Measurements from ENCODE around the gene HOXD10. TPM values are rescaled to one million over a fixed set of nuclear protein-coding genes. Genes with fewer than 3 reads are reported as not detected.

Gene HOXD10
- total and polyA plus RNA-seq, 4 donors: 0.05 to 0.54 TPM; not detected in 2

- Histone ChIP-seq H3K4me3 (no peak overlapping the region), H3K9me3 (ENCODE audit: control insufficient read depth in 4 of 4, insufficient read depth in 3 of 4, low read length in 3 of 4) (peaks cover 0 to 7% (median 0%) of the 10 kb centered on the region in 4 donors), H3K27me3 (ENCODE audit: control insufficient read depth in 3 of 3, insufficient read depth in 3 of 3, low read length in 2 of 3) (peaks cover 23 to 85% (median 84%) of the 10 kb centered on the region in 3 donors), H3K36me3 (ENCODE audit: control insufficient read depth in 4 of 4, insufficient read depth in 4 of 4, low read length in 4 of 4) (no peaks in the 10 kb centered on the region), H3K4me1 (ENCODE audit: control insufficient read depth in 5 of 5, insufficient read depth in 5 of 5, low read length in 5 of 5) (peaks cover 0 to 15% (median 8%) of the 10 kb centered on the region in 5 donors), H3K9ac (ENCODE audit: insufficient read depth in 1 of 2, low read length in 2 of 2) (no peak overlapping the region), H3K27ac (ENCODE audit: low read depth in 1 of 2, low read length in 1 of 2) (no peak overlapping the region)
- TF ChIP-seq, protein P1, sequence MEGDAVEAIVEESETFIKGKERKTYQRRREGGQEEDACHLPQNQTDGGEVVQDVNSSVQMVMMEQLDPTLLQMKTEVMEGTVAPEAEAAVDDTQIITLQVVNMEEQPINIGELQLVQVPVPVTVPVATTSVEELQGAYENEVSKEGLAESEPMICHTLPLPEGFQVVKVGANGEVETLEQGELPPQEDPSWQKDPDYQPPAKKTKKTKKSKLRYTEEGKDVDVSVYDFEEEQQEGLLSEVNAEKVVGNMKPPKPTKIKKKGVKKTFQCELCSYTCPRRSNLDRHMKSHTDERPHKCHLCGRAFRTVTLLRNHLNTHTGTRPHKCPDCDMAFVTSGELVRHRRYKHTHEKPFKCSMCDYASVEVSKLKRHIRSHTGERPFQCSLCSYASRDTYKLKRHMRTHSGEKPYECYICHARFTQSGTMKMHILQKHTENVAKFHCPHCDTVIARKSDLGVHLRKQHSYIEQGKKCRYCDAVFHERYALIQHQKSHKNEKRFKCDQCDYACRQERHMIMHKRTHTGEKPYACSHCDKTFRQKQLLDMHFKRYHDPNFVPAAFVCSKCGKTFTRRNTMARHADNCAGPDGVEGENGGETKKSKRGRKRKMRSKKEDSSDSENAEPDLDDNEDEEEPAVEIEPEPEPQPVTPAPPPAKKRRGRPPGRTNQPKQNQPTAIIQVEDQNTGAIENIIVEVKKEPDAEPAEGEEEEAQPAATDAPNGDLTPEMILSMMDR (IDR thresholded peaks at IDR 0.05; ENCODE audit: control extremely low read depth, extremely low read depth): no peak
- WGBS, 2 donors: 19 to 22% methylated on average over 4 of the region's 4 CpGs
- no peak for ATAC-seq (ENCODE audit: insufficient read depth, low FRiP score)
- no peak for DNase-seq
Measured at GRCh38 chr2:176127774-176128072, 11.1 kb downstream of the HOXD10 start.

DNA sequence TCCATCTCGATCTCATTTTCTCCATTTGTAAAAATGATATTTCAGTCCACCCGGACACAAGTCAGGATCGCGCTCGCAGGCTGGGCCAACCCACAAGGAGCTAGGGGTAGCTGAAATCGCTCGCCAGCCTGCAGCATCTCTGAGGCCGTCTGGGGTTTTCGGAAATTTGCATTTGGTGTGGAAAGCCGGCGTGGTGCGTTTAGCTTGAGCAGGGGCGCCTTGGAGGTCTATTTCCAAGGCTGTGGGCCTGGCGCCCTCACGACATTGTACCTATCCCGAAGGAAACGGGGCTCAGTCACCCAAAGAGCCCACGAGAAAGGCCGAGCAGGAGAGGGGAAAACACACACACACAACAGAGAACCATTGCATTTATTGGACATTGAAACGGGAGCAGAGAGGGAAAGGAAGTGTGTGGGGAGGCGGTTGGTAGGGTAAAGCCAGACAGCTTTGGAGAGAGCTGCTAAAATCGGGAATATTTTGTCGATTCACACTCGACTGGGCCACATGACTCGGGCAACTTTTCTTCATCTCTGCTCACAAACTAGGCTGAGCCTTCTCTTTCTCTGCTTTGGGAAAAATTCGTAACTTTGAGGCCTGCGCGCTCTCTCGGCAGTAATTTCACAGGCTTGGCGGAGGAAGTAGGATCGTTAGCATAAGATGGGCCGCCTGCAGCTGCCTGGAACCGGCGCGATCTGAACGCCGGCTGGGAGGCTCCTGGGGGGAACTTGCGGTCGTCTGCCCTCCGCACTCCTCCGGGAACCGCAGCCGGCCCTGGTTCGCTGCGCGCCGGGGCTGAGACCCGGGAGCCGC lies 11.8 kb downstream of the HOXD10 start:
- Histone ChIP-seq H3K36me3 (ENCODE audit: control insufficient read depth in 4 of 4, insufficient read depth in 4 of 4, low read length in 4 of 4) (no peaks in the 10 kb centered on the region), H3K4me1 (ENCODE audit: control insufficient read depth in 5 of 5, insufficient read depth in 5 of 5, low read length in 5 of 5) (peaks cover 0 to 9% (median 5%) of the 10 kb centered on the region in 5 donors), H3K9me3 (ENCODE audit: control insufficient read depth in 4 of 4, insufficient read depth in 3 of 4, low read length in 3 of 4) (peaks cover 0 to 4% (median 0%) of the 10 kb centered on the region in 4 donors), H3K27me3 (ENCODE audit: control insufficient read depth in 3 of 3, insufficient read depth in 3 of 3, low read length in 2 of 3) (peaks cover 23 to 89% (median 88%) of the 10 kb centered on the region in 3 donors), H3K9ac (ENCODE audit: insufficient read depth in 1 of 2, low read length in 2 of 2) (no peak overlapping the region), H3K4me3 (no peak overlapping the region), H3K27ac (ENCODE audit: low read depth in 1 of 2, low read length in 1 of 2) (no peak overlapping the region)
- DNase-seq (peak; percentile 59 to 73 (median 68)), ATAC-seq (ENCODE audit: insufficient read depth, low FRiP score) (no peak)
- 8 to 13% methylated on average over 49 of the region's 49 CpGs for WGBS, 2 donors
- TF ChIP-seq, protein P1 (IDR thresholded peaks at IDR 0.05; ENCODE audit: control extremely low read depth, extremely low read depth): no peak

DNA sequence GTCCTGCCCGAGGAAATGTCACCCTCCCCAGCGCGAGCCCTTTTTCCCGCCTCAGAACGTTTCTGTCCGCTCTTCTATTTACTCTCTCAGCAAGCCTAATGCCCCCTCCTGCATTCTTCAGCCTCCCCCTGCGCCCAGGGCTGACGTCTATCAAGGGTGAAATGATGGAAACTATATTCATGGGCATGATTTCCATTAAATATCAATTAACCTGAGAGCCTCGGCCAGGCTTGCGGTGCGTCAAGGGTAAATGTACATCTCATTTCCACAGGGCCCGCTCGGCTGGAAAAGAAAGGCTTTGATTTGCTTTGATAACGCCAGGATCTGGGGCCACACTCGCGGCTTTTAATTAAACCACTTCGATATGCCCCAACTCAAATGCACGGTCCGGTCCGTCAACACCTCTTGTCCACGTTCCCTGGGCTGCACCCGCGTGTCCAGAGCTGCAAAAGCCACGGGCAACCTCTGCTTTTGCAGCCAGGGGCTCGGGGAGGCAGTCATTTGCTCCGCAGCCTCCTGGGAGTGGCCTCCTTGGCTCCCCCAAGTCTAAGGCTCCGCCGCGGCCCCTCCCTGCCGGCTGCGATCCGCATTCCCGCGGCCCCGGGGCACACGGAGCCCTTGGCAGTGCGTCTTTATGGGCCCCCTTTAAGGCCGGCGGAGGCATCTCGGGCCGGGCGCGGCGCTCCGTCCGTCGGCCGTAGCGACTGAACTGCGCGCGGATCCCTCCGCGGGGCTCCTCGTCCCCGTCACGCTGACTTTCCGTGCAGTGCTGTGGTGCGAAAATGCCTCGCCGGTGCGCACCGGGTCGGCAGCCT lies 12.6 kb downstream of the HOXD10 start, which contains the start of gene HOXD8:
Gene HOXD8 (plus strand): TSS at position 724 of the 815 bp plus-strand sequence. CDS start 662 bp downstream, outside the sequence.
- Histone ChIP-seq H3K27ac (ENCODE audit: low read depth in 1 of 2, low read length in 1 of 2) (no peak within 1 kb of the TSS), H3K4me1 (ENCODE audit: control insufficient read depth in 5 of 5, insufficient read depth in 5 of 5, low read length in 5 of 5) (peaks cover 0 to 8% (median 5%) of the 10 kb centered on the region in 5 donors), H3K9me3 (ENCODE audit: control insufficient read depth in 4 of 4, insufficient read depth in 3 of 4, low read length in 3 of 4) (peaks cover 0 to 4% (median 0%) of the 10 kb centered on the region in 4 donors), H3K4me3 (no peak within 1 kb of the TSS), H3K27me3 (ENCODE audit: control insufficient read depth in 3 of 3, insufficient read depth in 3 of 3, low read length in 2 of 3) (peaks cover 23 to 89% (median 88%) of the 10 kb centered on the region in 3 donors), H3K36me3 (ENCODE audit: control insufficient read depth in 4 of 4, insufficient read depth in 4 of 4, low read length in 4 of 4) (no peaks in the 10 kb centered on the region), H3K9ac (ENCODE audit: insufficient read depth in 1 of 2, low read length in 2 of 2) (no peak within 1 kb of the TSS)
- WGBS, 2 donors: 3 to 4% methylated on average over 62 to 64 of the region's 64 CpGs
- ATAC-seq (ENCODE audit: insufficient read depth, low FRiP score) (no peak), DNase-seq (peak in 2 of 3 donors; percentile 66 to 76)
- TF ChIP-seq, protein P1 (IDR thresholded peaks at IDR 0.05; ENCODE audit: control extremely low read depth, extremely low read depth): no peak
